ENCODE data around the gene BRCC3.

BRCC3 gene

GRCh38 chrX:155070975-155071693 lies at the start of gene BRCC3, which contains the start of the genes CMC4 and MTCP1:
BRCC3 (plus strand) TSS chrX:155071508; CDS start chrX:155071528, 20 bp downstream.
CMC4 (minus strand) TSS chrX:155071136; CDS start chrX:155064023, 7,113 bp downstream.
MTCP1 (minus strand) TSS chrX:155071136; CDS start chrX:155066010, 5,126 bp downstream.
- peak; percentile 82 for DNase-seq

GRCh38 chrX:155022585-155022984 lies 48.7 kb upstream of the BRCC3 start, which contains the start of gene F8:
F8 (minus strand) TSS chrX:155022723; CDS start chrX:155022552, 171 bp downstream.
- DNase-seq: no peak

GRCh38 chrX:155023907-155024833 lies 47.1 kb upstream of the BRCC3 start:
- no peak for DNase-seq

GRCh38 chrX:155026420-155026726 lies 44.9 kb upstream of the BRCC3 start:
- no peak for DNase-seq

GRCh38 chrX:155026727-155027508 lies 44.4 kb upstream of the BRCC3 start, which contains the start of gene FUNDC2:
FUNDC2 (plus strand) TSS chrX:155026844; CDS start chrX:155026939, 95 bp downstream.
- peak; percentile 93 for DNase-seq

- DNase-seq: no peak
Observed at GRCh38 chrX:155027509-155028066, 43.7 kb upstream of the BRCC3 start.

GRCh38 chrX:155028129-155028528 lies 43.2 kb upstream of the BRCC3 start:
- no peak for DNase-seq

GRCh38 chrX:155028877-155029291 lies 42.4 kb upstream of the BRCC3 start:
- no peak for DNase-seq

- no peak for DNase-seq
Observed at GRCh38 chrX:155031657-155032056, 39.7 kb upstream of the BRCC3 start.

- DNase-seq: no peak
Observed at GRCh38 chrX:155035688-155036087, 35.6 kb upstream of the BRCC3 start.

- DNase-seq: no peak
Observed at GRCh38 chrX:155046129-155046810, 25.0 kb upstream of the BRCC3 start.

GRCh38 chrX:155046811-155047528 lies 24.3 kb upstream of the BRCC3 start:
- no peak for DNase-seq

- peak; percentile 69 for DNase-seq
Observed at GRCh38 chrX:155048977-155049619, 22.2 kb upstream of the BRCC3 start.

- DNase-seq: no peak
Observed at GRCh38 chrX:155052738-155053498, 18.4 kb upstream of the BRCC3 start.

- no peak for DNase-seq
Observed at GRCh38 chrX:155053656-155054055, 17.7 kb upstream of the BRCC3 start.

GRCh38 chrX:155054255-155054654 lies 17.1 kb upstream of the BRCC3 start:
- DNase-seq: no peak

- DNase-seq: no peak
Observed at GRCh38 chrX:155055494-155055893, 15.8 kb upstream of the BRCC3 start.

GRCh38 chrX:155056471-155056870 lies 14.8 kb upstream of the BRCC3 start:
- peak; percentile 39 for DNase-seq

GRCh38 chrX:155056877-155057792 lies 14.2 kb upstream of the BRCC3 start:
- DNase-seq: peak; percentile 65
